ENCODE data around the gene FOLR1.
"Not testable (repeated sequence)": the region's sequence is repeated elsewhere in the genome, so short reads cannot be mapped to it uniquely, and the experiment has no call there.

FOLR1 gene

DNA sequence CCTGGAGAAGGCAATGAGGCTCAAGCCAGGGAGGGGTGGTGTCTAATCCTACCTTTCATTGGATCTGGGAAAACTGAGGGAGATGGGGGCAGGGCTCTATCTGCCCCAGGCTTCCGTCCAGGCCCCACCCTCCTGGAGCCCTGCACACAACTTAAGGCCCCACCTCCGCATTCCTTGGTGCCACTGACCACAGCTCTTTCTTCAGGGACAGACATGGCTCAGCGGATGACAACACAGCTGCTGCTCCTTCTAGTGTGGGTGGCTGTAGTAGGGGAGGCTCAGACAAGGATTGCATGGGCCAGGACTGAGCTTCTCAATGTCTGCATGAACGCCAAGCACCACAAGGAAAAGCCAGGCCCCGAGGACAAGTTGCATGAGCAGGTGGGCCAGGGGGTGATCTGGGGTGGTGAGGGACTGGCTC is at the start of gene FOLR1:
TSS of gene FOLR1 (plus strand) at position 180 of the 421 bp plus-strand sequence. CDS start at position 214, 34 bp downstream.
- intact Hi-C loops (cut with DNase I), result no loop called here

DNA sequence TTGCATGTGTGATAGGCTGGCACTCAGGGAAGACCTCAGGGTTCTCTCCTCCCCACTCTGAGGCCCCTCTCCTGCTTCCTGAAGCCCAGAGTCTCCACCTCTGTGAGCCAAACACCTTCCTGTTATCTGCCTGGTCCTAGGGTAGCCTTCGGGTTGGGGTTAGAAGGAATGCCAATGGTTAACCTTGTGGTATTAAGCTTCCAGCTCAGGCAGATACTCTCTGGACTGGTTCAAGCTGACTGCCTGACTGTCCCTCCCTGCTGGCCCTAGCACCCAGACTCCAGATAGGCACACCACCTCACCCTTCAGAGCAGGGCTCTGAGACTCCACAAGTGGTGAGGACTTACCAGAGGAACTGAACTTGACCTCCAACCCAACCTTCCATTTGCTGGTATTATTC is 49.4 kb upstream of the FOLR1 start:
- intact Hi-C loops (cut with DNase I); DNase-seq: not testable (repeated sequence)

More for the DNA sequence above, at the start of gene FOLR1:
- DNase-seq, result peak in 1 of 42 donors; percentile 31

DNA sequence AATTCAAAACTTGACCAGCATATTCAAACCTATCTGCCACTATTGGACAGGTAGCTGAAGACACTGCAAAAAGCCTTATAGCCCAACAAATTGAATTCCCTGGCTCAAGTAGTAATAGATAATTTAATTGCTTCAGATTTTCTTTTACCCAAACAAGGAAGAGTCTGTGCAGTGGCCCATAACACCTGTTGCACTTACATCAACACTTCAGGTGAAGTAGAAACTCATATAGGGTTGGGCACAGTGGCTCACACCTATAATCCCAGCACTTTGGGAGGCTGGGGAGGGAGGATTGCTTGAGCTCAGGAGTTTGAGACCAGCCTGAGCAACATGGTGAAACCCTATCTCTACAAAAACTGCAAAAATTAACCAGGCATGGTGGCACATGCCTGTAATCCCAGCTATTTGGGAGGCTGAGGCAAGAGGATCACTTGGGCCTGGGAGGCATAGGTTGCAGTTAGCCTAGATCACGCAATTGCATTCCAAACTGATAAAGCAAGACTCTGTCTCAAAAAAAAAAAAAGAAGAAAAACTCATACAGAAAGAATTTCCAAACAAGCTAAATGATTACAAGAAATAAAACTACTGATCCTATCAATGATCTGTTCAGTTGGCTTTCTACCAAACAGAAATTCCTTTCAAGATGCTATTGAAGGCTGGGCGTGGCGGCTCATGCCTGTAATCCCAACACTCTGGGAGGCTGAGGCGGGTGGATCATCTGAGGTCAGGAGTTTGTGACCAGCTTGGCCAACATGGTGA is 47.0 kb upstream of the FOLR1 start:
- no peak for DNase-seq
- intact Hi-C loops (cut with DNase I), result no loop called here

DNA sequence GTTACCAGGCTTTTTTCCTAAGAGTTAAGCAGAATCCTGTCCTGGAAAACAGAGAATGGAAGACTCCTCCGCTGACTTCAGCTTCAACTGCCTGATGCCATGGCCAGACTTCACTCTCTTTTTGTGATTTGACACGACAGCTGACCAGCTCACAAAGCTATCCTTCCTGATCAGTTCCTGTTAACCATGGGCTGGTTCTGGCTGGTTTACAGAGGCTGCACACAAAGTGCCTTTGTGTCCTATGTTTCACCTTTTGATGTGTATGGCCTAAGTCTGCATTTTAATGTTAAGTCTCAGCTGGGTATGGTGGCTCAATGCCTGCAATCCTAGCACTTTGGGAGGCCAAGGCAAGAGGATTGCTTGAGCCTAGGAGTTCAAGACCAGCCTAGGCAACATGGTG is 45.3 kb upstream of the FOLR1 start:
- intact Hi-C loops (cut with DNase I), result no loop called here
- DNase-seq, result no peak

DNA sequence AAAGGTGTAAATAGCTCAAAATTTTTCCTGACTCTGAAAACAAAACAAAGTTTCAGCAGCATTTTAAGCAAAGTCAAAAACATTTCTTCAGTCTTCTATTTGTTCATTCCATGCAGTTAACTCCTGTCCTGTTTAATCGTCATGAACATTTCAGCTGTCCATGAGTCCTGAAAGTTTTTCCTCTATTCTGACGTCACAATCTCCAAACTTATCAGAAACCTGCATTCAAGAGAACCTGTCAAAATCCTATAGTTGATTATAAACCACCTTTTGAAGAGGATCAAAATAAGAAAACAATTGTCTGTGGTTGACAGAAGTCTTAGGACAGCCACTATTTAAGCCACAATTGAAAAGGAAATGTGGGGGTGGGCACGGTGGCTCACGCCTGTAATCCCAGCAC is 41.1 kb upstream of the FOLR1 start:
- no peak for DNase-seq
- intact Hi-C loops (cut with DNase I), result no loop called here

DNA sequence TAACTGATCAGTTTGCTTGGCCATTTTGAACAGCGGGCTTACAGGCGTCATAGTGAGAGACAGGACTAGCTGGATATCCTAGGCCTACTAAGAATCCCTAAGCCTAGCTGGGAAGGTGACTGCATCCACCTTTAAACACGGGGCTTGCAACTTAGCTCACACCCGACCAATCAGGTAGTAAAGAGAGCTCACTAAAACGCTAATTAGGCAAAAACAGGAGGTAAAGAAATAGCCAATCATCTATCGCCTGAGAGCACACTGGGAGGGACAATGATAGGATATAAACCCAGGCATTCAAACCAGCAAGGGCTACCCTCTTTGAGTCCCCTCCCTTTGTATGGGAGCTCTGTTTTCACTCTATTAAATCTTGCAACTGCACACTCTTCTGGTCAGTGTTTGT is 38.1 kb upstream of the FOLR1 start:
- intact Hi-C loops (cut with DNase I); DNase-seq: not testable (repeated sequence)

DNA sequence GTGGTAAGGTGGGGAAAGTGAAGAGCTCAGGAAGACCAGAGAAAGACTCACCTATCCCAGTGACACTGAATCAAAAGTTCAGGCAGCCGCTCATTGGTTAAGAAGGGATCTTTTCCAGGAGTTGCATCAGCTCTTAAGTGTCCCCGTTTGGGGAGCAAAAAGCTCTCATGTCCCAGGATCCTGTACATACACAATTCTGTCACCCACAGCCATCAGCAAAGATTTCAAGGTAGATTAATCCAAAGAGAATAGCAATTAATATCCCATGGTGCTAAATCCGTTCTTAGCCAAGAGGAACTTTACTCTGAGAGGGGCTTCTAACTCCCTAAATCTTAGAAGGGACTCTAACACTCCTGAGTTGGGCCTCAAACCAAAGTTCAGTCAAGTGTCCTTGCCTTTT is 37.1 kb upstream of the FOLR1 start:
- intact Hi-C loops (cut with DNase I), result no loop called here
- no peak for DNase-seq

DNA sequence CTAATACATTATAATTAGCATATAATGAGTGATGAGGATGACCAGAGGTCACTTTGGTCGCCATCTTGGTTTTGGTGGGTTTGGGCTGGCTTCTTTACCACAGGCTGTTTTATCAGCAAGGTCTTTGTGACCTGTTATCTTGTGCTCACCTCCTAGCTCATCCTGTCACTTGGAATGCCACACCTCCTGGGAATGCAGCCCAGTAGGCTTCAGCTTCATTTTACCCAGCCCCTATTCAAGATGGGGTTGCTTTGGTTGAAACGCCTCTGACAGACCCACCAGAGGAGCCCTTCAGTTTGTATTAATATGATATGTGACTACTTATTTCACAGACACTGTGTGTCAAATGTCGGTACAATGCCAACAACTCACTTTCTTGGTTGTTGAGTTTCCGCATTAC is 36.2 kb upstream of the FOLR1 start:
- DNase-seq, result no peak
- intact Hi-C loops (cut with DNase I), result no loop called here

DNA sequence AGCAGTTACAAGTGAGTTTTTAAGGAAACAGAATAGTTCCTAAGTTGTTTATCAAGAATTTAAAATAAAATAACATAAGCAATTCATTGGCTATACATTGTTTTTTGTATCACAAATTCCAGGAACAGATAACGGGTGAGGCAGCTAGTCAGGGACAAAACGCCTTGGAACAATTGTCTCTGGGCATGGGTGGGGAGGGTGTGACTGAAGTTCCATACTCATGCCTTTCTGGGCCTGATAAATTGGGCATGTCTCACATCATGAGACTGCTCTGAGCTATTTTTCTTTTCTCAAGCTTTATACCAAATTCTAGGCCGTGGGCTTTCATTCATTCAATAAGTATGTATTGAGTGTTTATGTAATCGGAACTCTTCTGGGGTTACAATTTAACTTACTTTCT is 34.8 kb upstream of the FOLR1 start:
- DNase-seq, result no peak
- intact Hi-C loops (cut with DNase I), result no loop called here

DNA sequence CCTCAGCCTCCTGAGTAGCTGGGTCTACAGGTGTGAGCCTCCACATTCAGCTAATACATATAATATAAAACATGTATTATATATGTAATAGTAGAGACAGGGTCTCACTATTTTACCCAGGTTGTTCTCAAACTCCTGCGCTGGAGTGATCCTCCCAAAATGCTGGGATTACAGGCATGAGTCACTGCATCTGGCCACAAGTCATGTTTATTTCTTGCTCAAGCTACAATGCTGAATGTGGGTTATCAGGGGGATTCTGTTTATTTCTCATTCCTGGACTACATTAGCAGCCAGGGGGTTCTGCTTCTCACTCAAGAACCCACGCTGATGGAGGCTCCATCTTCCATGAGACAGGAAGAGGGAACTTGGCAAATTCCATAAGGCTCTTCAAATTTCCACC is 31.6 kb upstream of the FOLR1 start:
- DNase-seq, result no peak
- intact Hi-C loops (cut with DNase I), result no loop called here

DNA sequence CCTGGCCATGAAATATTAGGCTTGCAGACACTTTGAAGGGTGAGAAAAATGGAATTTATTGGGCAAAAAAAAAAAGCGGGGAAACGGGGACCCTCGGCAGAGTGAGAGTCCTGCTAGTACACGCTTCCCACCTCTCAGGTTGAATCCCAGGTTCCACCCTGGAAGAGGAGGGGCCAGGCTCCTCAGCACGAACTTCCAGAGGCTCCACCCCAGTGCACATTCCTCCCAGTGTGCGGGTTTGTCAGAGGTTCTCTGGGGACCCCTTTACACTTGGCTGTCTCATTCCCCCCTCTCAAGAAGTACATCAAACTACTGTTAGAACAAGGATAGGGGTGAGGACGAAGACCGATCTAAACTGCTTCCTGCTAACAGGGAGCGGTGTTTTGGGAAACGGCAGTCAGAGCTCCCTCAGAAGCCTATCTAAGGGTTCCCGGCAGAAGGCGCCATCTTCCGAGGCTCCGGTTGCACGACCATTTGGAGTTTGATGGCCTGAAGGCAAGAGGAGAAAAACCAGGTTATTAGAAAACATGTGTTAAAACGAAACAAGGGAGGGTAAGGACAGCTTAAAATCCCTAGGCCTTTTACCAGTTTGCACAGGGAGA is 28.9 kb upstream of the FOLR1 start:
- DNase-seq, result no peak
- intact Hi-C loops (cut with DNase I), result no loop called here

DNA sequence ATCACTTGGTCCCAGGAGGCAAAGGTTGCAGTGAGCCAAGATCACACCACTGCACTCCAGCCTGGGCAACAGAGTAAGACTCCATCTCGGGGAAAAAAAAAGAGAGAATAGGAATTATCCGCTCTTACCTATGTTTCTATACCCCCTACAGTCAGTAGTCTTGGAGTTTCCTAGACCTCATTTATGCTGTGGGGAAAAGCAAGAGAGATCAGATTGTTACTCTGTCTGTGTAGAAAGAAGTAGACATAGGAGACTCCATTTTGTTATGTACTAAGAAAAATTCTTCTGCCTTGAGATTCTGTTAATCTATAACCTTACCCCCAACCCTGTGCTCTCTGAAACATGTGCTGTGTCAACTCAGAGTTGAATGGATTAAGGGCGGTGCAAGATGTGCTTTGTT is 27.8 kb upstream of the FOLR1 start:
- DNase-seq; intact Hi-C loops (cut with DNase I): not testable (repeated sequence)

DNA sequence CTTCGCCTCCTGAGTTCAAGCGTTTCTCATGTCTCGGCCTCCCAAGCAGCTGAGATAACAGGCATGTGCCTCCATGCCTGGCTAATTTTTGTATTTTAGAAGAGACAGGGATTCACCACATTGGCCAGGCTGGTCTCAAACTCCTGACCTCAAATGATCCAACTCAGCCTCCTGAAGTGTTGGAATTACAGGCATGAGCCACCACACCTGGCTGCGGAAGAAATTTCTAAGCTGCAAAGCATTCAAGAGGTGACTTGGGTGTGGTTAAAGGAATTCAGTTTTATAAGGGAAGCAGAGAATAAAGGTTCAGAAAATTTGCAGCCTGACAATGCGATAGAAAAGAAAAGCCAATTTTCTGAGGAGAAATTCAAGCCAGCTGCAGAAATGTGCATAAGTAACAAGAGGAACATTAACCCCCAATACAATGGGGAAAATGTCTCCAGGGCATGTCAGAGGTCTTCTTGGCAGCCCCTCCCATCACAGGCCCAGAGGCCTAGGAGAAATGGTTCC is 22.8 kb upstream of the FOLR1 start:
- intact Hi-C loops (cut with DNase I), result not testable (repeated sequence)

DNA sequence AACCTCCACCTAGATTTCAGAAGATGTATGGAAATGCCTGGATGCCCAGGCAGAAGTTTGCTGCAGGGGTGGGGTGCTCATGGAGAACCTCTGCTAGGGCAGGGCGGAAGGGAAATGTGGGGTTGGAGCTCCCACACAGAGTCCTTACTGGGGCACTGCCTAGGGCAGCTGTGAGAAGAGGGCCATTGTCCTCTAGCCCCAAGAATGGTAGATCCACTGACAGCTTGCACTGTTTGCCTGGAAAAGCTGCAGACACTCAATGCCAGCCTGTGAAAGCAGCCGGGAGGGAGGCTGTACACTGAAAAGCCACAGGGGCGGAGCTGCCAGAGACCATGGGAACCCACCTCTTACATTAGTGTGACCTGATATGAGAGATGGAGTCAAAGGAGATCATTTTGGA is 22.2 kb upstream of the FOLR1 start:
- intact Hi-C loops (cut with DNase I), result not testable (repeated sequence)
- peak in 38 of 42 donors; percentile 16 to 76 (median 47) for DNase-seq

More for the DNA sequence above, 22.8 kb upstream of the FOLR1 start:
- not testable (repeated sequence) for DNase-seq

DNA sequence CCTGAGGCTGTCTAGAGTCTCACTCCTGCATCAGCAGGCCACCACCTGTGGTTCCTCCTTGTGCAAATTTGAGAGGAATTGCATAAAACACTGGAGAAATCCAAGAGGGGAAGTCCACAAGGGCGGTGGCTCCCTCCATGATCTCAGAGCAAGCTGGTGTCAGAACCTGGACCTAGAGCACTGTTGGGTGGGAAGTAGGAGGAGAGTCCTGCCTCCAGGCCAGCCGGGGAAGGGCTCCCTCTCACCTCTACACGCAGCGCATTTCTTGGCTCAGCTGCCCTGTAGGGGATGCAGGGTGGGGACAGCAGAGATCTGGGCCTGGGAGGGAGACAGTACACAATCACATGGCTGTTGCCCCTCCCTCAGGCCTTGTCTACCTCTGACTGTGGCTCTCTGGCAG is 19.9 kb upstream of the FOLR1 start:
- DNase-seq, result not testable (repeated sequence)

DNA sequence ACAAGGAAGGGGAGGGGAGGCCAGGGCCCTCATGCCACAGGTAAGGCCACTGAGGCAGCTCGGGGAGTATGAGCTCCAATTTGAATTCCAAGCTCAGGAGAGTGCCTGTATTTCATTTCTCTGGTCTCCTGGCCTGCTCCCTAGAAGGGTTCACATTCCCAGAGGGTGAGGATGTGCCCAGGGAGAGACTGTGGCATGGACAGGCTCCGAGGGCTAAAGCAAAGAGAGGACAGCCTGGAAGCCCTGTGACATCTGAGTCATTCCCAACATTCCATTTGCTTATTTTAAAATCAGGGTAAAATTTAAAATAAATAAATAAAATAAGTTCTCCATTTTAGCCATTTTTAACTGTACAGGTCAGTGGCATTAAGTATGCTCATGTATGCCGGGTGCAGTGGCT is 18.6 kb upstream of the FOLR1 start:
- intact Hi-C loops (cut with DNase I), result no loop called here

More for the DNA sequence above, 19.9 kb upstream of the FOLR1 start:
- intact Hi-C loops (cut with DNase I), result not testable (repeated sequence)

DNA sequence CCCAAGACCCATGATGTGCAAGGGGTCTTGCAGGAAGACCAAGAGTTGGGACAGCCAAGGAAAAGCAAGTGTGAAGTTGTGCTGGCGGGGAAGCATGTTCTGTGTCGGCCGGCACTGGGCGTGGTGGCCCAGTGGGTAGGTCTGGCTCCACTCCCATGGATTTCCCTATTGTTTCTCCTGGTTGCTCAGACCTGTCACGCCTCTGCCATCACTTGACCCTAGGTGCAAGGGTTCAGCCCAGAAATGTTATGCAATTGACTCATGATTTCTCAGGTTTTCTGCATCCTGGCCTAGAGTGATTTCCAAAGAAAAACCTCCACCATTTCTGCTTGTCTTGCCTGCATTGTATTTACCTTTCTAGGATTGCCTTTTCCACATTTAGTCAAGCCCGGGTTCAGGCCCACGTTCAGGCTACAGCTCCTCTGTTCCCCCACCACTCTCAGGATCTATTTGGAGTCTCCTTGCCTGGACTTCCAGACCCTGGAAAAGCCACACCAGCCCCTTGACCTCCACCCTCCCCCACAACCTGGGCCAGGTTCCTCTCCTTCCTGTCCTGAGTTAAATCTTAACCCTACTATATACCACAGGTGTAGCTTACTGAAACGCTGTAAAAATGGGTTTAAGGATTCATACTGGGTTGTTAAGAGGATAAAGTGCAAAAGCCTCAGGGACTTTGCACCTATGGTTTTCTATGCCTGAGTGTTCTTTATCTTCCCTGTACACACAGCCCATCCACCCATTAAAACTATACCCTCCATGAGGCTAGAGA is 17.5 kb upstream of the FOLR1 start:
- DNase-seq, result no peak
- intact Hi-C loops (cut with DNase I), result no loop called here

More for the DNA sequence above, 18.6 kb upstream of the FOLR1 start:
- DNase-seq, result no peak

DNA sequence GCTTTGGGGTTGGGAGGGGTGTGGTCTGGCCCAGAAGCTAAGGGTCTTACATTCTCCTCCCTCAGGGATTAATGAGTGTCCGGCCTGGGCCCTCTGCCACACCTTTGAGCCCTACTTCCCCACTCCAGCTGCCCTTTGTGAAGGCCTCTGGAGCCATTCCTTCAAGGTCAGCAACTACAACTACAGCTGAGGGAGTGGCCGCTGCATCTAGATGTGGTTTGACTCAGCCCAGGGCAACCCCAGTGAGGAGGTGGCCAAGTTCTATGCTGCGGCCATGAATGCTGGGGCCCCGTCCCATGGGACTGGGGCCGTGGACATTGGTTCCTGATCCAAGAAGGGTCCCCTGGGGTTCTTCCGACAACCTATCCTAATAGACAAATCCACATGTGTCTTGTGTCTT is 14.3 kb upstream of the FOLR1 start:
- no peak for DNase-seq
- intact Hi-C loops (cut with DNase I), result no loop called here

DNA sequence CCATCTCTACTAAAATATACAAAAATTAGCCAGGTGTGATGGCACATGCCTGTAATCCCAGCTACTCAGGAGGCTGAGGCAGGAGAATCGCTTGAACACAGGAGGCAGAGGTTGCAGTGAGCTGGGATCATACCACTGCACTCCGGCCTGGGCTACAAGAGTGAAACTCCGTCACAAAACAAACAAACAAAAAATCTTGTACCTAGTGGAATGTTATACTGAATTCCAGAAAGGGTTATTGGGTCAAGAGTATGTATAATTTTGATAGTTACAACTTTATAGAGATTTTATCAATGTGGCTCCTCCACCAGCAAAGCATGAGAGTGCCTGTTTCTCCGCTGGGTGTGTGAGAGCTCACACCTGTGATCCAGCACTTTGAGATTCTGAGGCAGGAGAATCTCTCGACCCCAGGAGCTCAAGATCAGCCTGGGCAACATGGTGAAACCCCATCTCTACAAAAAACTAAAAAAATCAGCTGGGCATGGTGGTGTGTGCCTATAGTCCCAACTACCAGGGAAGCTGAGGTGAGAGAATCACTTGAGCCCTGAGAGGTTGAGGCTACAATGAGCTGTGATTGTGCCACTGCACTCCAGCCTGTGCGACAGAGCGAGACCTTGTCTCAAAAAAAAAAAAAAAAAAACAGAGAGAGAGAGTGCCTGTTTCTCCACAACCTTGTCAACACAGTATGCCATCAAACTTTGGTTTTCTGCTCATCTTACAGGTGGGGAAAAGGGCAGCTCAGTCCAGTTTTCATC is 12.7 kb upstream of the FOLR1 start:
- DNase-seq, result no peak
- intact Hi-C loops (cut with DNase I), result no loop called here

Measured in head of caudate nucleus (tissue), 42 donors.